ENCODE data around the gene CCBE1.
"Not testable (repeated sequence)": the region's sequence is repeated elsewhere in the genome, so short reads cannot be mapped to it uniquely, and the experiment has no call there.

The CCBE1 gene

GRCh38 chr18:59650266-59650820 lies 46.9 kb downstream of the CCBE1 start:
- DNase-seq: no peak

GRCh38 chr18:59649591-59649990 lies 47.6 kb downstream of the CCBE1 start:
- no peak for DNase-seq

- not testable (repeated sequence) for DNase-seq
These were observed 48.8 kb downstream of the CCBE1 start for GRCh38 chr18:59648469-59648868.

- no peak for DNase-seq
These were observed 50.3 kb downstream of the CCBE1 start for GRCh38 chr18:59646963-59647307.

- no peak for DNase-seq
These were observed 50.8 kb downstream of the CCBE1 start for GRCh38 chr18:59646228-59646962.

- DNase-seq: no peak
These were observed 53.5 kb downstream of the CCBE1 start for GRCh38 chr18:59643740-59644139.

GRCh38 chr18:59640721-59641120 lies 56.5 kb downstream of the CCBE1 start:
- DNase-seq: no peak

GRCh38 chr18:59639821-59640220 lies 57.4 kb downstream of the CCBE1 start:
- no peak for DNase-seq

- no peak for DNase-seq
These were observed 58.1 kb downstream of the CCBE1 start for GRCh38 chr18:59639136-59639535.

GRCh38 chr18:59633961-59634485 lies 63.2 kb downstream of the CCBE1 start:
- no peak for DNase-seq

- no peak for DNase-seq
These were observed 63.9 kb downstream of the CCBE1 start for GRCh38 chr18:59633317-59633716.

- no peak for DNase-seq
These were observed 65.5 kb downstream of the CCBE1 start for GRCh38 chr18:59631583-59632181.

GRCh38 chr18:59629894-59630293 lies 67.3 kb downstream of the CCBE1 start:
- DNase-seq: no peak

- no peak for DNase-seq
These were observed 68.2 kb downstream of the CCBE1 start for GRCh38 chr18:59628995-59629394.

GRCh38 chr18:59627414-59627813 lies 69.8 kb downstream of the CCBE1 start:
- DNase-seq: no peak

GRCh38 chr18:59624369-59624765 lies 72.9 kb downstream of the CCBE1 start:
- DNase-seq: no peak

GRCh38 chr18:59623456-59624368 lies 73.5 kb downstream of the CCBE1 start:
- DNase-seq: no peak

GRCh38 chr18:59621027-59621426 lies 76.2 kb downstream of the CCBE1 start:
- no peak for DNase-seq

GRCh38 chr18:59620381-59620780 lies 76.8 kb downstream of the CCBE1 start:
- no peak for DNase-seq

GRCh38 chr18:59619816-59620215 lies 77.4 kb downstream of the CCBE1 start:
- no peak for DNase-seq

GRCh38 chr18:59617468-59617932 lies 79.7 kb downstream of the CCBE1 start:
- DNase-seq: no peak

GRCh38 chr18:59616501-59616900 lies 80.7 kb downstream of the CCBE1 start:
- no peak for DNase-seq

- no peak for DNase-seq
These were observed 83.3 kb downstream of the CCBE1 start for GRCh38 chr18:59613903-59614302.
